VCaP (cell line): Measurements from ENCODE around the gene LEF1.

ENCODE experiments used
- H3K27ac ChIP-seq: fragments of 450-650 bp; 2 replicates; pipeline ENCODE4 v1.5.1; 2017
- TF ChIP-seq, protein P1 (sequence below): fragments of 450-650 bp; conservative IDR thresholded peaks from 2 replicates; pipeline ENCODE4 v1.5.1; 2017; ENCODE audit warnings: mild to moderate bottlenecking, moderate library complexity

Gene LEF1

DNA sequence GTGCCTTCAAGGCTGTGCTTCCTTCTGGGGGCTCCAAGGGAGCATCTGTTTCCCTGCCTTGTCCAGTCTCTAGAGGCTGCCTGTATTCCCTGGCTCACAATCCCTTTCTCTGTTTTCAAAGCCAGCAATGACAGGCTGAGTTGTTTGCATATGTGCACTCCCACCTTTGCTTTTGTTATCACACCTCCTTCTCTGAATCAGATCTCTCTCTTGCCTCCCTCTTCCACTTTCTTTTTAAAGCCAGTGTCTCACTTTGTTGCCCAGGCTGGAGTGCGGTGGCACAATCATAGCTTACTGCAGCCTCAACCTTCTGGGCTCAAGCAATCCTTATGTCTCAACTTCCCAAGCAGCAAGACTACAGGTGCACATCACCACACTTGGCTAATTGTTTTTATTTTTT, 37.1 kb upstream of the LEF1 start:
- no peak overlapping the region for H3K27ac ChIP-seq

DNA sequence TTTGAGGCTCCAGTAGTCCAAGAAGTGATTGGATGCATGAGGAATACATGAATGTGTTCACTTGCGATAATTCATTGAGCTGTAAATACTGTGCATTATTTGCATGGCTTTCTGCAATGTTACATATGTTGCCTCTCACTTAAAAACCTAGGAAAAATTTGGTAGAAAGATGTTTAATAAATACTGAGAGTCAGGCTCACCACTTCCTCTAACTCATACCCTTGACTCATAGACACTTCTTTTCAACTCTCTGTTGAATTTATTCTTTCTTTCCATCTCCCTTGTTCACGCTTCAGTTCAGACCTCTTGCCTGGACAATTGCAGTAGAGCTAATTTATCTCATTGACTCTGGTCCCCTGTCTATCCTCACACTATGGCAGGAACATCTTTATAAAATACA, 35.8 kb upstream of the LEF1 start:
- no peak overlapping the region for H3K27ac ChIP-seq
- TF ChIP-seq, protein P1, sequence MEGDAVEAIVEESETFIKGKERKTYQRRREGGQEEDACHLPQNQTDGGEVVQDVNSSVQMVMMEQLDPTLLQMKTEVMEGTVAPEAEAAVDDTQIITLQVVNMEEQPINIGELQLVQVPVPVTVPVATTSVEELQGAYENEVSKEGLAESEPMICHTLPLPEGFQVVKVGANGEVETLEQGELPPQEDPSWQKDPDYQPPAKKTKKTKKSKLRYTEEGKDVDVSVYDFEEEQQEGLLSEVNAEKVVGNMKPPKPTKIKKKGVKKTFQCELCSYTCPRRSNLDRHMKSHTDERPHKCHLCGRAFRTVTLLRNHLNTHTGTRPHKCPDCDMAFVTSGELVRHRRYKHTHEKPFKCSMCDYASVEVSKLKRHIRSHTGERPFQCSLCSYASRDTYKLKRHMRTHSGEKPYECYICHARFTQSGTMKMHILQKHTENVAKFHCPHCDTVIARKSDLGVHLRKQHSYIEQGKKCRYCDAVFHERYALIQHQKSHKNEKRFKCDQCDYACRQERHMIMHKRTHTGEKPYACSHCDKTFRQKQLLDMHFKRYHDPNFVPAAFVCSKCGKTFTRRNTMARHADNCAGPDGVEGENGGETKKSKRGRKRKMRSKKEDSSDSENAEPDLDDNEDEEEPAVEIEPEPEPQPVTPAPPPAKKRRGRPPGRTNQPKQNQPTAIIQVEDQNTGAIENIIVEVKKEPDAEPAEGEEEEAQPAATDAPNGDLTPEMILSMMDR: no peak

More for the DNA sequence above, 37.1 kb upstream of the LEF1 start:
- TF ChIP-seq, protein P1: no peak

DNA sequence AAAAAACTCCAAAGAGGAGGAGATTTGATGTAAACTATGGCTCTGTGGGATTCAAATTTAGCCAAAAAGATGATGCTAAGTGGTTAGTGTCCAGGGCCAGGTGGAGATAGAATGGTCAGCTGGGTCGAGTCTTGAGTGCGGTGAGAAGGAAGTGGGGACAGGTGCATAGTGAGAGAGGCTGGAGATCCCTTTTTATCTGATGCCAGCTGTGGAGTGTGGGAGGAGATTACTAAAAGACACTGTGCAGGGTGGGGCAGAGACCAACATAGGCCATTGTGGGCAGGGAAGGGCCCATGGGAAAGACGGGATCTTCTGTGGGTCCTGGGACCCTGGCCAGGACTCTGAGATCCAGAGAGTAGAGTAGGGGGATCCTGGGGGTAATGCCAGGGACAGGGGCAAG, 34.6 kb upstream of the LEF1 start:
- TF ChIP-seq, protein P1: no peak
- H3K27ac ChIP-seq: no peak overlapping the region

DNA sequence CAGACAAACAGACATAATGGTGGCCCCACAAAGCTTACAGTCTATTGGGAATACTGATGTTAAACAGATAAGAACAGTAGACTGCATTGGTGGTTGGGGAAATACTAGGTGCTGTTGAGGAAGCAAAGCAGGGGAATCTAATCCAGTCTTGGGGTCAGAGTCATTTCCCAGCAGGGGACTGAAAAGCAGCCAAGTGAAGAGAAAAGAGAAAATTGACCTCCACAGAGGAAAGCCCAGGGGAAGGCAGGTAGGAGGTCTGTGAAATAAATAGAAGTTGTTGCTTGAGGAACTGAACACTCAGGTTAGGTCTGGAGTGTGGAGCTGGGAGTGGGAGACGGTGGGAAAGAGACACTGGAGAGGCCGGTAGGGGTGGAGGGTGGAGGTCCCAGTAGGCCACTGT, 33.0 kb upstream of the LEF1 start:
- TF ChIP-seq, protein P1: no peak
- H3K27ac ChIP-seq: no peak overlapping the region

DNA sequence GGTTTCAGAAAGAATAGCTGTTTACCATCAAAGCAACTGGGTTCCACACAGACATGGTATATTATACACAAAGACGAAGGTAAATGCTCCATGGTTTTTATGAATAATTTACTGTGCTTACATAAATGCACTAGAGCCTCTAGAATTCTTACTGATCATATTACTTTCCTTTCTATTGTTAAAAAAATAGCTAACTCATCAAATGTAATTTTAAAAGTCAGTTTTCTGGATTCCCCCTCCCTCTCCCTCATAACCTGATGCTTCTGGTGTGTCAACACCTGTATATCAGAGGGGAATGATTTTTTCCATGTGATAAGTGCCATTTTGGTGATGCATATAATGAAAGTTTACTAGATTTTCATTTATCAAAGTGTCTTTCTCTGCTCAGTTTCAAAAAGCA, 31.1 kb upstream of the LEF1 start:
- H3K27ac ChIP-seq: no peak overlapping the region
- TF ChIP-seq, protein P1: no peak

DNA sequence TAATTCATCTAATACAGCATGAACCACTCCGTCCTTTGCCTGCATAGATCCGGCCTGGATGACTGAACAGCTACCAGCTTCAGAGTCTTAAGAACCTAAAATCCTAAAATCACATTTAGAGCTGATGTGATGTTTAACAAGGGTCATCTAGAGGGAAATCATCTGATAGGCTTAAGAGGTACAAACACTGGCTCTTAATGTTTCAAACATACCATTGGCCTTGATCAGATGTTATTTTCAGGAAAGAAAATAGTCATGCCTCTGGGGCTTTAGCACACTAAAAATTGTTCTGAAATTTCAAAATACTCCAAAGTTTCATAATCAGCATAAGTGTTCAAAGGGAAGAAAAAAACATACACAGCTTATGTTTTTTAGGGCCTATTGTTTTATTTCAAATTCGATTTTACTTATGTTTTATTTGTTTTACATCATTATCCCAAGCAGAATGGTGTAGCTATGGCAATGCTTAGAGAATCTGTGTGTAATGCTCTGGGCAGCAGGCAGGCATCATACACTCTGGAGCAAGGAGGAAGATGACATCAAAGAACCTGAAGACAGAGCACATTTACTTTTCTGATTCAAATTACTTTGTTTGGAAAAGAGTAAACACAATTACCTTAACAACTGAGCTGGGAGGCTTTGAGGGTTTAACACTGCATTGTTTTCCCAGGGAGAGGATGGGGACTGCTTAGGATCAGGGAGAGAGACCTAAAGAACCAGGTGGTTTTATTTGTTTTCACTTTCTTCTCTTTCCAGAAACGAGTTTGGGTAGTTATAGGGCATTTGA, 25.3 kb upstream of the LEF1 start:
- no peak overlapping the region for H3K27ac ChIP-seq

DNA sequence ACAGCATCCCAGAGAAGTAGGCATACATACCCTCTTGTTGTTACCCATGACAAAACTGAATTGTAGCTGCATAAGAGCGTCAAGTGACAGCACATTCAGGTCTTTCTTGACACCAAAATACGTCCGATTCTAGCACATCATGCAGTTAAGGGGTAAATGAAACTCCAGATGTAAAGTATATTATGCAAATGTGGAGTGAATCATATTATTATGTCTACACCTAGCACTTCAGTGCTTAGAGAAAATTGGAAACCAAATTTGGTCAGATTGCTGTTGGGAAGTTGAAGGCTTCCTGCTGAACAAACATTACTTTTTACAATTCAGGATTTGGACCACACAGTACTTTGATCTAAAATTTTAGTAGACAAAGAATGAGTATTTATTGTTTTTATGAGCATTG, 24.2 kb upstream of the LEF1 start:
- H3K27ac ChIP-seq: no peak overlapping the region
- TF ChIP-seq, protein P1: no peak

More for the DNA sequence above, 25.3 kb upstream of the LEF1 start:
- TF ChIP-seq, protein P1: no peak
